ENCODE results near the gene ZXDC.

ZXDC gene

GRCh38 chr3:126488886-126489569 is 13.3 kb upstream of the ZXDC start:
- no peak for TF ChIP-seq CTCF (IDR thresholded peaks at IDR 0.05; ENCODE audit: low read length, missing control alignments)
- DNase-seq (ENCODE audit: low read depth) = no peak
- H3K4me3 ChIP-seq (replicated peaks; ENCODE audit: low read depth, low read length) = no peak overlapping the region

- DNase-seq (ENCODE audit: low read depth) = no peak
- TF ChIP-seq CTCF (IDR thresholded peaks at IDR 0.05; ENCODE audit: low read length, missing control alignments) = no peak
- H3K4me3 ChIP-seq (replicated peaks; ENCODE audit: low read depth, low read length) = no peak overlapping the region
These were observed 12.5 kb upstream of the ZXDC start for GRCh38 chr3:126488185-126488584.

- peak; percentile 12 for DNase-seq (ENCODE audit: low read depth)
- peak; percentile 13 for TF ChIP-seq CTCF (IDR thresholded peaks at IDR 0.05; ENCODE audit: low read length, missing control alignments)
- H3K4me3 ChIP-seq (replicated peaks; ENCODE audit: low read depth, low read length) = no peak overlapping the region
These were observed 11.6 kb upstream of the ZXDC start for GRCh38 chr3:126487151-126487771.

- no peak overlapping the region for H3K4me3 ChIP-seq (replicated peaks; ENCODE audit: low read depth, low read length)
- TF ChIP-seq CTCF (IDR thresholded peaks at IDR 0.05; ENCODE audit: low read length, missing control alignments) = no peak
- no peak for DNase-seq (ENCODE audit: low read depth)
These were observed 10.7 kb upstream of the ZXDC start for GRCh38 chr3:126486360-126486847.

- DNase-seq (ENCODE audit: low read depth) = no peak
- H3K4me3 ChIP-seq (replicated peaks; ENCODE audit: low read depth, low read length) = no peak overlapping the region
- no peak for TF ChIP-seq CTCF (IDR thresholded peaks at IDR 0.05; ENCODE audit: low read length, missing control alignments)
These were observed 10.3 kb upstream of the ZXDC start for GRCh38 chr3:126485956-126486355.

- H3K4me3 ChIP-seq (replicated peaks; ENCODE audit: low read depth, low read length) = no peak overlapping the region
- no peak for DNase-seq (ENCODE audit: low read depth)
- no peak for TF ChIP-seq CTCF (IDR thresholded peaks at IDR 0.05; ENCODE audit: low read length, missing control alignments)
These were observed 9.6 kb upstream of the ZXDC start for GRCh38 chr3:126485176-126485897.

All from fibroblast of pulmonary artery (primary cell).